ENCODE results near the gene CAMK2N2.

GRCh38 chr3:184222521-184222920, 38.8 kb downstream of the CAMK2N2 start:
- TF ChIP-seq CTCF (IDR thresholded peaks at IDR 0.05; ENCODE audit: low read length) (no peak), EZH2 (IDR thresholded peaks at IDR 0.05; ENCODE audit: borderline replicate concordance, low read length) (no peak)

All from OCI-LY1 (cell line).